HepG2 (cell line): ENCODE data around the gene MYO1C. TPM values are rescaled to one million over a fixed set of nuclear protein-coding genes. Genes with fewer than 3 reads are reported as not detected.
A peak's percentile ranks its signal among the peaks of the same experiment; 100 is the strongest.

Experiments used
- ASH2L ChIP-seq: fragments of 300-600, 200-600 bp; sonication (generic); IDR thresholded peaks from 2 replicates; pipeline ENCODE4 v1.7.0; 2017; ENCODE audit warnings: low read depth, mild to moderate bottlenecking, moderate library complexity, mixed read lengths, low read length; ENCODE audit not compliant: insufficient read length
- ATF2 ChIP-seq: sonication (generic); formaldehyde crosslinking; IDR thresholded peaks from 2 replicates; pipeline ENCODE4 v1.4.0; 2020; ENCODE audit warnings: missing genetic modification reagents
- NONO ChIP-seq, 2 experiments: fragments of 450-650 bp in 1 of 2; sonication (generic) in 1 of 2; formaldehyde crosslinking in 1 of 2; IDR thresholded peaks in 1 of 2; conservative IDR thresholded peaks in 1 of 2; 2 replicates each; pipeline versions ENCODE4 v1.6.1 to v1.8.0; 2017 to 2022; ENCODE audit warnings: mild to moderate bottlenecking in 1 of 2, missing genetic modification reagents in 1 of 2, moderate library complexity in 1 of 2
- PBX2 ChIP-seq: IDR thresholded peaks from 2 replicates; pipeline ENCODE4 v1.6.1; 2016; ENCODE audit warnings: control low read depth
- PRPF4 ChIP-seq: fragments of 200-400 bp; formaldehyde crosslinking; IDR thresholded peaks from 2 replicates; pipeline ENCODE4 v1.6.1; 2016; ENCODE audit warnings: low read length, low read depth; ENCODE audit not compliant: poor library complexity, severe bottlenecking
- ZFP36L1 ChIP-seq: sonication (generic); formaldehyde crosslinking; IDR thresholded peaks from 2 replicates; pipeline ENCODE4 v1.8.0; 2022; ENCODE audit warnings: mild to moderate bottlenecking, missing genetic modification reagents, moderate library complexity
- ZNF274 ChIP-seq: sonication (generic); formaldehyde crosslinking; IDR thresholded peaks from 2 replicates; pipeline ENCODE4 v1.5.1; 2020; ENCODE audit warnings: mild to moderate bottlenecking, missing genetic modification reagents
- ZNF703 ChIP-seq: sonication (generic); formaldehyde crosslinking; IDR thresholded peaks from 2 replicates; pipeline ENCODE4 v1.5.1; 2020; ENCODE audit warnings: missing genetic modification reagents, mild to moderate bottlenecking, moderate library complexity, borderline replicate concordance
- ZSCAN29 ChIP-seq: sonication (generic); formaldehyde crosslinking; conservative IDR thresholded peaks from 2 replicates; pipeline ENCODE4 v1.4.0; 2020; ENCODE audit warnings: mild to moderate bottlenecking, missing genetic modification reagents
- polyA plus RNA-seq, 8 experiments: library from polyadenylated mRNA; depleted of rRNA in 3 of 8; stranded (reverse) in 7 of 8; unstranded in 1 of 8; fragments of >200 nt; fragmentation: Illumina TruSeq in 4 of 8; extraction: Trizol in 4 of 8; gene quantifications; 2 replicates each; pipeline versions ENCODE4 v1.2.1 to v1.2.3, GENCODE V29; 2011 to 2016; ENCODE audit warnings: low read depth in 4 of 8, missing spikeins in 1 of 8, mixed read lengths in 1 of 8; ENCODE audit not compliant: insufficient read depth in 1 of 8
- total RNA-seq, 5 experiments: library from RNA; depleted of rRNA; stranded (reverse); fragments of >200 nt; fragmentation: Illumina TruSeq; extraction: Trizol; gene quantifications; 2 replicates each; pipeline ENCODE4 v1.2.3, GENCODE V29; 2016; ENCODE audit warnings: low read depth in 1 of 5
- TF ChIP-seq, protein P1 (sequence below), 2 experiments: sonication (generic) in 1 of 2; formaldehyde crosslinking in 1 of 2; IDR thresholded peaks; 2 replicates each; pipeline versions ENCODE4 v1.4.0 to v1.6.1; 2016 to 2020; ENCODE audit warnings: borderline replicate concordance in 1 of 2, low read depth in 1 of 2, mild to moderate bottlenecking in 1 of 2, missing genetic modification reagents in 1 of 2
- TF ChIP-seq, protein P2 (sequence below): sonication (generic); formaldehyde crosslinking; IDR thresholded peaks from 2 replicates; pipeline ENCODE4 v1.5.0; 2020; ENCODE audit warnings: mild to moderate bottlenecking, missing genetic modification reagents, borderline replicate concordance

The MYO1C gene
- total and polyA plus RNA-seq, 2 of the 13 experiments (the other 11 are each of a cell fraction or from before 2014, with no cell fraction given), result 22.7 to 40.8 TPM

- TF ChIP-seq ZFP36L1 (CRISPR knock-in tag) (0 out of 2 replicates have a peak, but pooled peaks have one; percentile 16), PRPF4 (no peak), PBX2 (CRISPR knock-in tag) (no peak), ZSCAN29 (CRISPR knock-in tag) (no peak; the same call in 1 of the 2 replicates), ZNF703 (CRISPR knock-in tag) (no peak), ZNF274 (CRISPR knock-in tag) (peak; percentile 9), ATF2 (peak; percentile 63; the same call in 1 of the 2 replicates), ASH2L (peak; percentile 58), NONO (IDR thresholded peaks at IDR 0.05) (no peak), NONO (CRISPR knock-in tag; conservative IDR thresholded peaks at IDR 0.05) (peak; percentile 42; the same call in 1 of the 2 replicates)
- TF ChIP-seq, protein P1, sequence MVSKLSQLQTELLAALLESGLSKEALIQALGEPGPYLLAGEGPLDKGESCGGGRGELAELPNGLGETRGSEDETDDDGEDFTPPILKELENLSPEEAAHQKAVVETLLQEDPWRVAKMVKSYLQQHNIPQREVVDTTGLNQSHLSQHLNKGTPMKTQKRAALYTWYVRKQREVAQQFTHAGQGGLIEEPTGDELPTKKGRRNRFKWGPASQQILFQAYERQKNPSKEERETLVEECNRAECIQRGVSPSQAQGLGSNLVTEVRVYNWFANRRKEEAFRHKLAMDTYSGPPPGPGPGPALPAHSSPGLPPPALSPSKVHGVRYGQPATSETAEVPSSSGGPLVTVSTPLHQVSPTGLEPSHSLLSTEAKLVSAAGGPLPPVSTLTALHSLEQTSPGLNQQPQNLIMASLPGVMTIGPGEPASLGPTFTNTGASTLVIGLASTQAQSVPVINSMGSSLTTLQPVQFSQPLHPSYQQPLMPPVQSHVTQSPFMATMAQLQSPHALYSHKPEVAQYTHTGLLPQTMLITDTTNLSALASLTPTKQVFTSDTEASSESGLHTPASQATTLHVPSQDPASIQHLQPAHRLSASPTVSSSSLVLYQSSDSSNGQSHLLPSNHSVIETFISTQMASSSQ (IDR thresholded peaks at IDR 0.05; ENCODE audit: low read depth), result no peak
- TF ChIP-seq, protein P1 (CRISPR knock-in tag; IDR thresholded peaks at IDR 0.05; ENCODE audit: borderline replicate concordance), result no peak
- TF ChIP-seq, protein P2, sequence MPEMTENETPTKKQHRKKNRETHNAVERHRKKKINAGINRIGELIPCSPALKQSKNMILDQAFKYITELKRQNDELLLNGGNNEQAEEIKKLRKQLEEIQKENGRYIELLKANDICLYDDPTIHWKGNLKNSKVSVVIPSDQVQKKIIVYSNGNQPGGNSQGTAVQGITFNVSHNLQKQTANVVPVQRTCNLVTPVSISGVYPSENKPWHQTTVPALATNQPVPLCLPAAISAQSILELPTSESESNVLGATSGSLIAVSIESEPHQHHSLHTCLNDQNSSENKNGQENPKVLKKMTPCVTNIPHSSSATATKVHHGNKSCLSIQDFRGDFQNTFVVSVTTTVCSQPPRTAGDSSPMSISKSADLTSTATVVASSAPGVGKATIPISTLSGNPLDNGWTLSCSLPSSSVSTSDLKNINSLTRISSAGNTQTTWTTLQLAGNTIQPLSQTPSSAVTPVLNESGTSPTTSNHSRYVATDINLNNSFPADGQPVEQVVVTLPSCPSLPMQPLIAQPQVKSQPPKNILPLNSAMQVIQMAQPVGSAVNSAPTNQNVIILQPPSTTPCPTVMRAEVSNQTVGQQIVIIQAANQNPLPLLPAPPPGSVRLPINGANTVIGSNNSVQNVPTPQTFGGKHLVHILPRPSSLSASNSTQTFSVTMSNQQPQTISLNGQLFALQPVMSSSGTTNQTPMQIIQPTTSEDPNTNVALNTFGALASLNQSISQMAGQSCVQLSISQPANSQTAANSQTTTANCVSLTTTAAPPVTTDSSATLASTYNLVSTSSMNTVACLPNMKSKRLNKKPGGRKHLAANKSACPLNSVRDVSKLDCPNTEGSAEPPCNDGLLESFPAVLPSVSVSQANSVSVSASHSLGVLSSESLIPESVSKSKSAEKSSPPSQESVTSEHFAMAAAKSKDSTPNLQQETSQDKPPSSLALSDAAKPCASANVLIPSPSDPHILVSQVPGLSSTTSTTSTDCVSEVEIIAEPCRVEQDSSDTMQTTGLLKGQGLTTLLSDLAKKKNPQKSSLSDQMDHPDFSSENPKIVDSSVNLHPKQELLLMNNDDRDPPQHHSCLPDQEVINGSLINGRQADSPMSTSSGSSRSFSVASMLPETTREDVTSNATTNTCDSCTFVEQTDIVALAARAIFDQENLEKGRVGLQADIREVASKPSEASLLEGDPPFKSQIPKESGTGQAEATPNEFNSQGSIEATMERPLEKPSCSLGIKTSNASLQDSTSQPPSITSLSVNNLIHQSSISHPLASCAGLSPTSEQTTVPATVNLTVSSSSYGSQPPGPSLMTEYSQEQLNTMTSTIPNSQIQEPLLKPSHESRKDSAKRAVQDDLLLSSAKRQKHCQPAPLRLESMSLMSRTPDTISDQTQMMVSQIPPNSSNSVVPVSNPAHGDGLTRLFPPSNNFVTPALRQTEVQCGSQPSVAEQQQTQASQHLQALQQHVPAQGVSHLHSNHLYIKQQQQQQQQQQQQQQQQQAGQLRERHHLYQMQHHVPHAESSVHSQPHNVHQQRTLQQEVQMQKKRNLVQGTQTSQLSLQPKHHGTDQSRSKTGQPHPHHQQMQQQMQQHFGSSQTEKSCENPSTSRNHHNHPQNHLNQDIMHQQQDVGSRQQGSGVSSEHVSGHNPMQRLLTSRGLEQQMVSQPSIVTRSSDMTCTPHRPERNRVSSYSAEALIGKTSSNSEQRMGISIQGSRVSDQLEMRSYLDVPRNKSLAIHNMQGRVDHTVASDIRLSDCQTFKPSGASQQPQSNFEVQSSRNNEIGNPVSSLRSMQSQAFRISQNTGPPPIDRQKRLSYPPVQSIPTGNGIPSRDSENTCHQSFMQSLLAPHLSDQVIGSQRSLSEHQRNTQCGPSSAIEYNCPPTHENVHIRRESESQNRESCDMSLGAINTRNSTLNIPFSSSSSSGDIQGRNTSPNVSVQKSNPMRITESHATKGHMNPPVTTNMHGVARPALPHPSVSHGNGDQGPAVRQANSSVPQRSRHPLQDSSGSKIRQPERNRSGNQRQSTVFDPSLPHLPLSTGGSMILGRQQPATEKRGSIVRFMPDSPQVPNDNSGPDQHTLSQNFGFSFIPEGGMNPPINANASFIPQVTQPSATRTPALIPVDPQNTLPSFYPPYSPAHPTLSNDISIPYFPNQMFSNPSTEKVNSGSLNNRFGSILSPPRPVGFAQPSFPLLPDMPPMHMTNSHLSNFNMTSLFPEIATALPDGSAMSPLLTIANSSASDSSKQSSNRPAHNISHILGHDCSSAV (CRISPR knock-in tag), result no peak
Observed at GRCh38 chr17:1455797-1456599, 36.5 kb downstream of the MYO1C start, which contains the start of gene CRK (continued).
